CD4-positive, alpha-beta T cell treated with Interleukin-4 for 4 hours (primary cell): Measurements from ENCODE around the gene CALML5.

Experiments
- DNase-seq: peaks from one replicate; pipeline ENCODE4 v3.0.0-alpha.2; 2020

Gene CALML5

GRCh38 chr10:5532618-5533097, 33.3 kb upstream of the CALML5 start:
- no peak for DNase-seq

GRCh38 chr10:5532307-5532605, 32.9 kb upstream of the CALML5 start:
- DNase-seq = no peak

DNA sequence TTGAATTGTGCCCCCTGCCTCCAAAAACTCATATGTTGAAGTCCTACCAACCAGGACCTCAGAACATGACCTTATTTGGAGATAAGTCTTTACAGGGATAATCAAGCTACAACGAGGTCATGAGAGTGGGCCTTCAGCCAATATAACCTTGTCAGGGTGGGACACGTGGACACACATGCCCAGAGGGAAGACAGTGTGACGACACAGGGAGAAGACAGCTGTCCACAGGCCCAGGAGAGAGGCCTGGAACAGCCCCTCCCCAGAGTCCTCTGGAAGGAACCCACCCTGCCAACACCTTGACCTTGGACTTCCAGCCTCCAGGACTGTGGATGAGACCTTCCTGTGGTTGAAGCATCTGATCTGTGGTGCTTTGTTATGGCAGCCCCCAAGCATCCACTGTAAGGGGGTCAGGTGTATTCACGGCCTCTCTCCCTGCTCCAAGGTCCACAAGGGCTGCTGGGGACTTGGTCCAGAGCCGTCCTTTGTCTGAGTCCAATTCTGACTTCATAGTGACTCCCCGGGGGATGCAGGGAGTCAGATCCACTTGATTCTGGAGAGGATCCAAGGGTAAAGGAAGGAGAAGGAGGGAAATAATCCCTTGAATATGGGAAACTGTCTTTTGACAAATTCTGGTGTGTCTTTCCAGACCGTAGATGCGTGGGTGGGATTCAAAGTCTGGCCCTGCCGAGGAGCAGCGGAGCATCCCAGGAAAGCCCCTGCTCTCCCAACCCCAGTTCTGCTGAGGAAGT, 32.4 kb upstream of the CALML5 start:
- no peak for DNase-seq

DNA sequence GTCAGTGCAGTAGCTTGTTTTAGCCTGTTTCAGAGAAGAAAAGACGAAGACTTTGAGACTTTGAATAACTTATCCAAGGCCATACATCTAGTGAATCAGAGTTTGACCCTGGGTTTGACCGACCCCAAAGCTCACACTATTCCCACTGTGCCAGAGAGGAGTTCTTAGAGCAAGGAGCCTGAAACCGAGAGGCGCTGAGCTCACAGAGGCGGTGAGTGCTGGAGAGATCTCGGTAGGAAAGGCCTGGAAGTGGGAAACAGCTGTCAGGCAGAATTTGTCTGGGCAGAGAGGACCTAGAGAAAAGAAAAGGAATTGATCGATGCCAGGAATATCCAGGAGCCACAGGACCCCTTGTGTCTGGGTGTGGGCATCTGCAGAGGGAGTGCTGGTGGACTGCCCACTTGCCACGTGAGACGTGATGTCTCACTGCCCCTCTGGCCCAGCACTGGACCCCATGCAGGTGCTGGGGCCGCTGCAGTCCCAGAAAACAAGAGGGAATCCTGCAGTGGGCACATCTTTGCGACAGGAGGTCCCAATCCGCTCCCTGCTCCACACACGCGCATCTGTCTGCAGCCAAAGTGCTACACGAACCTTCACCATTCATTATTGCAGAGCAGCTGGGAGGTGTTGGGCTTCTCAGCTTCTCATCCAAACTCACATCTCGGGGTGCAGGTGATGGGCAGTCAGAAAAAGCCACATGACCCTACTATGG, 31.6 kb upstream of the CALML5 start:
- no peak for DNase-seq

GRCh38 chr10:5530412-5530806, 31.0 kb upstream of the CALML5 start:
- no peak for DNase-seq

GRCh38 chr10:5529702-5530411, 30.5 kb upstream of the CALML5 start:
- DNase-seq = no peak

- DNase-seq = no peak
Measured at GRCh38 chr10:5528989-5529701, 29.8 kb upstream of the CALML5 start.

- no peak for DNase-seq
Measured at GRCh38 chr10:5527332-5528200, 28.2 kb upstream of the CALML5 start.

DNA sequence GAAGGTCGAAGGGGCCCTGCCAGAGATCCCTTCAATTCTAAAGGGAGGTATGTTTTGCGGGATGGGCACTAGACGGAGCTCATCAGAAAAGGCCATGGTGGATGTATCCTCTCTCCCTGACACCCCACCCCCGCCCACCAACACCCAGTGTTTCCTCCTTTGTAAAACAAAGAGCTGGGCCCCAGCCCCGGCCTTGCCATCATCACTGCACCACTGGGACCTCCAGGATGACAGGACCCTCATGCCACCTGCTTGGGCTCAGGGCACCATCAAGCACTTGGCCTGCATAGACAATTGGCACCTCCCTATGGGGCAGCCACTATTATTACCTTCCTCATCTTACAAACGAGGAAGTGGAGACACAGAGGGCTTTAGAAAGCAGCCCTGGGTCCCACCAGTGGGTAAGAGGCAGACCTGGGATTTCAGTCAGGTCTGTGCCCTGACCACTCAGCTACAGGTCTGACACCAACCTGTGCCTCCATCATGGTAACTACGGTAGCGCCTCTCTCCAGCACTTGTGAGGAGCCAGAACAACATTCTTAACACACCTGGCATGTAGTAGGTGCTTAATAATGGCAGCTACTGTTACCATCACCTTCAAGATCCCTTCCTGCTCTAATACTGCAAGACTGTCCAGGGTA, 27.4 kb upstream of the CALML5 start:
- DNase-seq = no peak

GRCh38 chr10:5525561-5526341, 26.4 kb upstream of the CALML5 start:
- DNase-seq = no peak

DNA sequence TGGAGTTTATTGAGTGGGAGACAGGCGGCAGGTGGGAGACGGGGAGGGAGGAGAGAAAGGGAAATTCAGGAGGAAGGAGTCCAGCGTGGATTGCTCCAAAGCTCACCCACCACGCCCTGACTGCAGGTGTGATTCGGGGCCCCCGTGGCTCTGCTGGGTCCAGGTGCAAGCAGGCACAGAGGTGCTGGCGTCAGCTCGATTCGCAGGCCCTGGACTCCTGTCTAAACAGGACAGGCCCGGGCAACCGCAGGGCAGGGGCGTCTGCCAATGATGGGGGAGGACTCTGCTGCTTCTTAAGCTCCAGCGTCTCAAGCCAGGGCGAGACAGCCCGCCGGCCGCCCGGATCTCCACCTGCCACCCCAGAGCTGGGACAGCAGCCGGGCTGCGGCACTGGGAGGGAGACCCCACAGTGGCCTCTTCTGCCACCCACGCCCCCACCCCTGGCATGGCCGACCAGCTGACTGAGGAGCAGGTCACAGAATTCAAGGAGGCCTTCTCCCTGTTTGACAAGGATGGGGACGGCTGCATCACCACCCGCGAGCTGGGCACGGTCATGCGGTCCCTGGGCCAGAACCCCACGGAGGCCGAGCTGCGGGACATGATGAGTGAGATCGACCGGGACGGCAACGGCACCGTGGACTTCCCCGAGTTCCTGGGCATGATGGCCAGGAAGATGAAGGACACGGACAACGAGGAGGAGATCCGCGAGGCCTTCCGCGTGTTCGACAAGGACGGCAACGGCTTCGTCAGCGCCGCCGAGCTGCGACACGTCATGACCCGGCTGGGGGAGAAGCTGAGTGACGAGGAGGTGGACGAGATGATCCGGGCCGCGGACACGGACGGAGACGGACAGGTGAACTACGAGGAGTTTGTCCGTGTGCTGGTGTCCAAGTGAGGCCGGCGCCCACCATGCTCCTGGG, 25.5 kb upstream of the CALML5 start, which contains the start of gene CALML3:
CALML3 (plus strand) TSS at position 321 of the 920 bp plus-strand sequence; CDS start at position 446, 125 bp downstream.
- DNase-seq = no peak

GRCh38 chr10:5523796-5524574, 24.6 kb upstream of the CALML5 start:
- DNase-seq = no peak

- no peak for DNase-seq
Measured at GRCh38 chr10:5522913-5523560, 23.7 kb upstream of the CALML5 start.

- DNase-seq = no peak
Measured at GRCh38 chr10:5519054-5519453, 19.7 kb upstream of the CALML5 start.

DNA sequence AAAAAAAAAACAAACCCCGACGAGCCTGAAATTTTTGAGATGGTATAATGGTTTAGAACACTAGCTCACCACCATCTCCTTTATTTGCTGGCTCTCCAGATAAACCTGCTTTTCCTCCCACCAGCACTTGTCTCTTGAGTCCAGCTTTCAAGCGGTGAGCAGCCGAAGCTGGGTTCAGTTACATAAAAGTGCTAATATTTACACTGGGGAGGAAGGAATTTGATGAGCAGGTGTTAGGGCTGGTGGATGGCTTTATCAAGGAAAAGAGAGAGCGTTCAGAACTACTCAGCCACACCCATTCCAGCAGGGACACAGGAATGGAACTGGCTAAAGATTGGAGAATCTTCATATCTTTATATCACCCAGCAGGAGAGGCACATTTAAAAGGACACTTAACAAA, 18.8 kb upstream of the CALML5 start:
- DNase-seq = no peak

DNA sequence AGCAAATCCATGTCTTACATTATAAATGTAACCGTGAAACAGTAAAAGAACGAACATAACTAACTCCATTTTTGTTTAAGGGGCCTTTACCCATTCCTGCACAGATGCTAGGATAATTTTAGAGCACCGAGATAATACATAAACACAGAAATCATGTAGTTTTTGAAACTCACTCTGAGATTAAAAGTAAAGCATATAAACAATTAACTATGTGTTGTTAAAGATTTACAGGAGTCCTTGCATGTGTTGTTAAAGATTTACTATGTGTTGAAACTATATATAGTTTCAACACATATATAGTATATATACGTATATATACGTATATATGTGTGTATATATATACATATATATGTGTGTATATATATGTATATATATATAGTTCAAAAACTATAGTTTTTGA, 18.2 kb upstream of the CALML5 start:
- DNase-seq = no peak

DNA sequence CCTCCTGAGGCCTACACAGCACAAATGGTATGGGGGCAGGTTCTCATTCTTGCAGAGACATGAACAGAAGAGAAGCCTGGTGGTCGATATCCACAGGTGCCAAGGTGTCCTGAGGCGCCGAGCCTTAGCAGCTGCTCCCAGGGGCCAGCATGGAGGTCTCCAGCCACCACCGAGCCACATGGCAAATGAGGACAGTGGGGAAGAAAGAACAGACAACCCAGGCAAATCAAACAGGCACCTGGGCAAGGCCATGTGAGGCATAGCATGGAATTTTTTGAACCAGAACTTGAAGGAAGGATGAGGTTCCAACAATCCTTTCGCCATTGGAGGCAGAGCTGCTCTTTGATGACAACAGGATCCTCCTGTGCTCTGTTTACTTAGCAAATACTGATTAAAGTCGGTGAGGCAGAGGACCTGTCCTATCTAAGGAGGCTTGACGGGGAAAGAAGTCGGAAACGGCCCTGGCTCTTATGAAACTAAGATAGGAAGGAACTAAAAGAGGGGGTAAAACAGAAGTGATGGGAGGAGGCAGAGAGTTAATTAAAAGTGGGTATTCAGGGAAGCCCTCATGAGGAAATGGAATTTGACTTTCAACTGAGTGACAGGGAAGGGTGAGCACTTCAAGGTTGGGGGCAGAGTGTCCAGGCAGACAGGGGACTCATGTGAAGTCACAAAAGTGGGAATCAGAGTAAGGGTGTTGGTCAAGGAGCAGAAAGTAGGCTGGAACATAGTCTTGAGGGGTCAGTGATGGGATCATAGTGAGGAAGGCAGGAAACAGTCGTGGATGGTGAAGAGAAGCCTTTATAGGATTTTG, 16.8 kb upstream of the CALML5 start:
- DNase-seq = no peak
